HUES64 (cell line): Measurements from ENCODE around the gene SLC28A1.

Experiments
- H3K27ac ChIP-seq: 2 replicates; pipeline ENCODE4 v1.7.0; 2013; ENCODE audit warnings: low read depth, low read length, inconsistent platforms
- H3K27me3 ChIP-seq: 2 replicates; pipeline ENCODE4 v1.6.1; 2013; ENCODE audit warnings: mild to moderate bottlenecking, low read length; ENCODE audit not compliant: insufficient read depth
- H3K36me3 ChIP-seq: 2 replicates; pipeline ENCODE4 v1.6.1; 2013; ENCODE audit warnings: mild to moderate bottlenecking, low read length; ENCODE audit not compliant: insufficient read depth
- H3K4me1 ChIP-seq: 2 replicates; pipeline ENCODE4 v1.6.1; 2013; ENCODE audit warnings: mild to moderate bottlenecking, low read length, moderate library complexity; ENCODE audit not compliant: insufficient read depth
- H3K4me3 ChIP-seq: 2 replicates; pipeline ENCODE4 v1.5.1; 2013; ENCODE audit warnings: mild to moderate bottlenecking, low read length, moderate library complexity
- H3K9ac ChIP-seq: 2 replicates; pipeline ENCODE4 v1.6.1; 2013; ENCODE audit warnings: mild to moderate bottlenecking, low read depth, low read length
- H3K9me3 ChIP-seq: 2 replicates; pipeline ENCODE4 v1.6.1; 2013; ENCODE audit warnings: low read depth, low read length; ENCODE audit not compliant: insufficient read depth
- WGBS: fragments of 150-250, 120-280 bp; methylation state at CpG from one replicate; pipeline ENCODE4 v1.1.7; 2013; ENCODE audit warnings: missing lambda C conversion rate; 5-methylcytosine and 5-hydroxymethylcytosine counted together

SLC28A1 gene

DNA sequence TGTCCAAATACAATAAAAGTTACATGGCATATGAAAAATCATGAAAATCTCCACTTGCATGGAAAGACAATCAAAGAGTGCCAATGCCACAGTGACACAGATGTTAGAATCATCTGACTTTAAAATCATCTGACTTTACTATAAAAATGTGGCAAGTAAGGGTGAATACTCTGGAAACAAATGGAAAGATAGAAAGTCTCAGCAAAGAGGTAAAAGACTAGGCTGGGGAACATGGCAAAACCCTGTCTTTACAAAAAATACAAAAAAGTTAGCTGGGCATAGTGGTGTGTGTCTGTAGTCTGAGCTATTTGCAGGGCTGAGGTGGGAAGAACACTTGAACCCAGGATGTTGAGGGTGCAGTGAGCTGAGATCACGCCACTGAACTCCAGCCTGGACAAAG, 38.2 kb upstream of the SLC28A1 start:
- H3K4me3 ChIP-seq = no peak overlapping the region
- WGBS = 100% methylated on average over 1 of the region's 1 CpG
- no peak overlapping the region for H3K27ac ChIP-seq
- H3K9me3 ChIP-seq = peaks cover 8% of the 10 kb centered on the region; the same call in 1 of the 2 replicates
- no peaks in the 10 kb centered on the region for H3K4me1 ChIP-seq
- H3K36me3 ChIP-seq = peaks cover 5% of the 10 kb centered on the region
- H3K9ac ChIP-seq = no peak overlapping the region
- H3K27me3 ChIP-seq = no peaks in the 10 kb centered on the region

DNA sequence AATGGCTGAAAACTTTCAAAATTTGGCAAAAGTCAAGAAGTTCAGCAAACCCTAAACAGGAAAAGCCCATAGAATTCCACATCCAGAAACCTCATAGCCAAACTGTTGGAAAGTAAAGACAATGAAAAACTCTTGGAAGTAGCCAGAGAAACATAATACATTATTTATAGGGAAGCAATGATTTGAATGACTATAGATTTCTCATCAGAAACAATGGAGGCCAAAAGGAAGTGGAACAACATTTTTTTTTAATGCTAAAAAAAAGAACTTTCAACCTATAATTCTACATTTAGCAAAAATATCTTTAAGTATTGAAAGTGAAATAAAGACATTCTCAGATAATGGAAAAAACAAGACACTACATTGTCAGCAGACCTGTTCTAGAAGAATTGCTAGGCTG, 37.1 kb upstream of the SLC28A1 start:
- Histone ChIP-seq H3K9me3 (peaks cover 8% of the 10 kb centered on the region; the same call in 1 of the 2 replicates), H3K36me3 (peaks cover 7% of the 10 kb centered on the region), H3K4me1 (no peaks in the 10 kb centered on the region), H3K9ac (no peak overlapping the region), H3K4me3 (no peak overlapping the region), H3K27me3 (no peaks in the 10 kb centered on the region), H3K27ac (no peak overlapping the region)

DNA sequence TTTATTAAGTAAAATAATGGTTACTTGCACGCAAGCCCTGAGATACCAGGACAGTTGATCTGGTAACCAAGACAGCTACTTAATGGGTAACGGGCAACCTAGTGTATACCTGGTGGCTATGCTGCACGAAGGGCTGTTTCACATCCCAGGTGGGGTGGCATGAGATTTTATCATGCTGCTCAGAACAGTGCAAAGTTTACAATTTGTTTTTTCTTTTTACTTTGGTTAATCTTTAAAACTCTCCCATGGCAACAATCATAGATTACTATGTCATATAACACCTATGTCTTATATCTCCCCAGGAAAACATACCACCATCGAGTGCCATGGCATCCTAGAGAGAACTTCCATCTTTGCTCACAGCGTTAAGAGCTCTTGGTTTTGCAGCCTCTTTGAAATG, 32.2 kb upstream of the SLC28A1 start:
- Histone ChIP-seq H3K36me3 (peaks cover 14% of the 10 kb centered on the region), H3K4me1 (no peaks in the 10 kb centered on the region), H3K9ac (no peak overlapping the region), H3K9me3 (peaks cover 2% of the 10 kb centered on the region; the same call in 1 of the 2 replicates), H3K27ac (no peak overlapping the region), H3K4me3 (no peak overlapping the region), H3K27me3 (no peaks in the 10 kb centered on the region)
- 99% methylated on average over 5 of the region's 5 CpGs for WGBS

DNA sequence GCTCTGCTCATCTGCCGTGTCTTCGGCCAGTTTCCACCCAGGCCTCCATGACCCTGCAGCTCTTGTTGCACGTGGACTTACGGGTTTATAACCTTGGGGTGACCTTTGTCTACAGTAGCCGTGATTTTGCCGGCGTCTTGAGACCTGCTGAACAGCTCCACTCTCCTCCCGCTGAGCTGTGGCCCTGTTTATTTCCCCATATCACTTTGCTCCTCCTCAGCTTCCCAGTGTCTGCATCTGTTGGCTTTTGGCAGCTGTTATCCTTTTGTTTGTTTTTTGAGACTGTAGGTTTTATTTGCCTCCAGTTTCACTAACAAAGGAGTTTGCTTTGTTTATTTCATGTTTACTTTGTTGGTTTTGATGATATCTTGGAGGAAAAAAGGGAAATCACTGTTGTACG, 29.3 kb upstream of the SLC28A1 start:
- no peaks in the 10 kb centered on the region for H3K9me3 ChIP-seq
- H3K36me3 ChIP-seq = peaks cover 33% of the 10 kb centered on the region
- no peaks in the 10 kb centered on the region for H3K4me1 ChIP-seq
- no peaks in the 10 kb centered on the region for H3K27me3 ChIP-seq
- no peak overlapping the region for H3K9ac ChIP-seq
- H3K27ac ChIP-seq = no peak overlapping the region
- 93% methylated on average over 9 of the region's 9 CpGs for WGBS
- no peak overlapping the region for H3K4me3 ChIP-seq

DNA sequence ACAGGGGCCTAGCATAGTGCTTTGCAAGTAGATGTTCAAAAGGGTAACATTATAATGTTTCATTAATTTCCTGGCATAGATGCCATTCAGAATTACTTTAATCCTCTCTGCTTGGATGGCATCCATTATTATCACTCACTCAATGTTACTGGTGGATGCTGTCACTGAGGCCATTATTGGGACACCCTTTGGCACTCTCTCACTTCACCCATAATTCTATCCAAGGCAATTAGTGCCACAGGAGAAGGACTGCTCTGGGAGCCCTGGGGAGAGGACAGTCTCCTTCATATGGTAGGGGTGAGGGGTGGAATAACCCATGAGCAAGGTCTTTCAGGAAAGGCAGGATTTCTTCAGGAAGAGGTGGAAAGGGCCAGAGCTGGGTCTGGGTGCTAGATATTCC, 28.7 kb upstream of the SLC28A1 start:
- H3K27me3 ChIP-seq = no peaks in the 10 kb centered on the region
- peaks cover 33% of the 10 kb centered on the region for H3K36me3 ChIP-seq
- no peak overlapping the region for H3K9ac ChIP-seq
- no peaks in the 10 kb centered on the region for H3K9me3 ChIP-seq
- no peak overlapping the region for H3K27ac ChIP-seq
- H3K4me3 ChIP-seq = no peak overlapping the region
- no peaks in the 10 kb centered on the region for H3K4me1 ChIP-seq

DNA sequence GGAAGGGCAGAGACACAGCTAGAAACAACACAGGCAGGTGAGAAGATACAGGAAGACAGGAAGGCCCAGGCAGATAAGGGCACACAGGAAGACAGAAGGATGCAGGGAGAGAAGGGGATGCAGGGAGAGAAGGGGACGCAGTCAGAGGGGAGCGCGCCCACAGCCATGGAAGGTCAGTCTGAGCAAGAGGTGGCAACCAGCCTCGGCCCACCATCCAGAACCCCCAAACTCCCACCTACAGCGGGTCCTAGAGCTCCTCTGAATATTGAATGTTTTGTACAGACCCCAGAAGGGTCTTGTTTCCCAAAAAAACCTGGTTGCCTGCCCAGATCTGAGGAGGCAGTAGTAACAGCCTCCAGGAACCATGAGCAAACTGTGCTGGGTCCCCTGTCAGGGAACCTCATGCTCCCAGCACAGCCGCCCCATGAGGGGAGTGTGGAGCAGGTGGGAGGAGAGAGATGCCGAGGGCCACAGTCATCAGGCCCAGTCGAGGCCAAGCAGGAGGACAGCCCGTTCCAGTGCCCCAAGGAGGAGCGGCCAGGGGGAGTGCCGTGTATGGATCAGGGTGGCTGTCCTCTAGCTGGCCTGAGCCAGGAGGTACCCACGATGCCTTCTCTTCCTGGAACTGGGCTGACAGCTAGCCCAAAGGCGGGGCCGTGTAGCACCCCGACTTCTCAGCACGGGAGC, 27.6 kb upstream of the SLC28A1 start:
- WGBS = 93% methylated on average over 16 of the region's 16 CpGs
- Histone ChIP-seq H3K9me3 (no peaks in the 10 kb centered on the region), H3K27ac (no peak overlapping the region), H3K27me3 (no peaks in the 10 kb centered on the region), H3K36me3 (peaks cover 35% of the 10 kb centered on the region), H3K4me1 (no peaks in the 10 kb centered on the region), H3K9ac (no peak overlapping the region), H3K4me3 (no peak overlapping the region)

DNA sequence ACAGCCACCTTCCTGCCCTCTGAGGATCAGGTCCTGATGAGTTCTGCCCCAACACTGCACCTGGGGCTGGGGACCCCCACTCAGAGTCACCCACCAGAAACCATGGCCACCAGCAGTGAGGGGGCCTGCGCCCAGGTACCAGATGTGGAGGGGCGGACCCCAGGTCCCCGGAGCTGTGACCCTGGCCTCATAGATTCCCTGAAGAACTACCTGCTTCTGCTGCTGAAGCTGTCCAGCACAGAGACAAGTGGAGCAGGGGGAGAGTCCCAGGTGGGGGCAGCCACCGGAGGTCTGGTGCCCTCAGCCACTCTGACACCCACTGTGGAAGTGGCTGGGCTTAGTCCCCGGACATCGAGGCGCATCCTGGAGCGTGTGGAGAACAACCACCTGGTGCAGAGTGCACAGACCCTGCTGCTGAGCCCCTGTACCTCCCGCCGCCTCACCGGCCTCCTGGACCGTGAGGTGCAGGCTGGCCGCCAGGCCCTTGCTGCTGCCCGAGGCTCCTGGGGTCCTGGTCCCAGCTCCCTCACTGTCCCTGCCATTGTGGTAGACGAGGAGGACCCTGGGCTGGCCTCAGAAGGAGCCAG, 27.0 kb upstream of the SLC28A1 start:
- WGBS = 96% methylated on average over 15 of the region's 15 CpGs
- Histone ChIP-seq H3K27me3 (no peaks in the 10 kb centered on the region), H3K9ac (no peak overlapping the region), H3K27ac (no peak overlapping the region), H3K4me3 (no peak overlapping the region), H3K36me3 (peaks cover 33% of the 10 kb centered on the region), H3K4me1 (no peaks in the 10 kb centered on the region), H3K9me3 (no peaks in the 10 kb centered on the region)

DNA sequence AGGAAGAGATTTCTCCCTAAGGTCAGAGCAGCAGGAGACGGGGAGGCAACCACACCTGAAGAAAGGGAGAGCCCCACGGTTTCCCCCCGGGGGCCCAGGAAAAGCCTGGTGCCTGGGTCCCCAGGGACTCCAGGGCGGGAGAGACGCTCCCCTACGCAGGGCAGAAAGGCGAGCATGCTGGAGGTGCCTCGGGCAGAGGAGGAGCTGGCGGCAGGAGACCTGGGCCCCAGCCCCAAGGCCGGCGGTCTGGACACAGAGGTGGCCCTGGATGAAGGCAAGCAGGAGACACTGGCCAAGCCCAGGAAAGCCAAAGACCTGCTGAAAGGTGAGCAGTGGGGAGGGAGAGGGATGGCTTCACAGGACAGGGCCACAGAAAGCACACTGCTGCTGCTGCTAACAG, 26.2 kb upstream of the SLC28A1 start:
- 92% methylated on average over 11 of the region's 11 CpGs for WGBS
- no peak overlapping the region for H3K27ac ChIP-seq
- no peaks in the 10 kb centered on the region for H3K4me1 ChIP-seq
- H3K4me3 ChIP-seq = no peak overlapping the region
- no peaks in the 10 kb centered on the region for H3K9me3 ChIP-seq
- no peaks in the 10 kb centered on the region for H3K27me3 ChIP-seq
- no peak overlapping the region for H3K9ac ChIP-seq
- peaks cover 39% of the 10 kb centered on the region for H3K36me3 ChIP-seq

DNA sequence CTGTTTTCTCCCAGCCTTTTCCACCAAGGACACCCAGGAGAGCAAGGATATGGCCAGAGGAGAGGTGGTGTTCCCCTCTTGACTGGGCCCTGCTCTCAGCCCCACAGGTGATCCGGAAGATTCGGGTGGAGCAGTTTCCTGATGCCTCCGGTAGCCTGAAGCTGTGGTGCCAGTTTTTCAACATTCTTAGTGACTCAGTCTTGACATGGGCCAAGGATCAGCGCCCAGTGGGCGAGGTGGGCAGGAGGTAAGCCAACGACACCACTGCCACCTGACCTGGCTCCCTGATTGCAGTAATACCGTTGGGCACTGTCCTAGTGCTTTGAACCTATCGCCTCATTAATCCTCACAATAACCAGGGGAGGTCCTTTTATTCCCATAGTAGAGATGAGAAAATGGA, 25.3 kb upstream of the SLC28A1 start:
- WGBS = 94% methylated on average over 8 of the region's 8 CpGs
- Histone ChIP-seq H3K4me1 (no peaks in the 10 kb centered on the region), H3K27me3 (no peaks in the 10 kb centered on the region), H3K9me3 (no peaks in the 10 kb centered on the region), H3K27ac (no peak overlapping the region), H3K9ac (no peak overlapping the region), H3K36me3 (peaks cover 49% of the 10 kb centered on the region), H3K4me3 (no peak overlapping the region)

DNA sequence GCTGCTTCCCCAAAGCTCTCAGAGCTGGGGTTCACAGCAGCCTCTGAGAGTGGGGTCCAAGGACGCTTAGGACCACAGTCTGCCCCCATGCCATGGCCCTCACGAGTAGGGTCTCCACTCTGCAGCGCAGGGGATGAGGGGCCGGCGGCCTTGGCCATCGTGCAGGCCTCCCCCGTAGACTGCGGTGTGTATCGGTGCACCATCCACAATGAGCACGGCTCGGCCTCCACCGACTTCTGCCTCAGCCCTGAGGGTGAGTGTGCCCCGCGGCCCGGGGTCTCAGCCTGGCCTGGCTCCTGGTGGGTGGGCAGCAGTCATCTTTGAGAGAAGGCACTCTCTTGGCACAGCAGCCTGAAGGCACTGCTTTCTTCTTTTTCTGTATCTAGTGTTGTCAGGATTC, 24.8 kb upstream of the SLC28A1 start:
- Histone ChIP-seq H3K27me3 (no peaks in the 10 kb centered on the region), H3K36me3 (peaks cover 52% of the 10 kb centered on the region), H3K9ac (no peak overlapping the region), H3K4me1 (no peaks in the 10 kb centered on the region), H3K9me3 (no peaks in the 10 kb centered on the region), H3K4me3 (no peak overlapping the region), H3K27ac (no peak overlapping the region)
- 96% methylated on average over 15 of the region's 15 CpGs for WGBS

DNA sequence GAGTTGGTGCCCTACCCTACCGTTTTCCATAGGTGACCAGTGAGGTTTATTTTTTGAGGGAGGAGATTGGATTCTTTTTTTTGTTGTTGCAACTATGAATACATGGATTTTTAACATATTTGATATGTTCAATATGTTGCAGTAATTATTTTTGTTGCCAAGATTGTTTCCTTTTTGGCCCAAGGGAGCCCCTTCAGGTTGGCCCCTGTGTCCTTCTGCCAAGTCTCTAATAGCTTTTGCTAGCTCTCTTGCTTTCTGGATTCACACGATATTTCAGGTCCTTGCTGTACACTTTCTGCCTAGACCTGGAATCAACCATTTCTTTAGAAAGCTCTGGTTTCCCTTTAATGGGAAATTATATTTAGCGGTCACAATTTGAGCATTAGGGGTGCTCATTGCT, 22.7 kb upstream of the SLC28A1 start:
- no peak overlapping the region for H3K27ac ChIP-seq
- 88% methylated on average over 3 of the region's 3 CpGs for WGBS
- no peaks in the 10 kb centered on the region for H3K27me3 ChIP-seq
- H3K9ac ChIP-seq = no peak overlapping the region
- H3K4me3 ChIP-seq = no peak overlapping the region
- H3K36me3 ChIP-seq = peaks cover 55% of the 10 kb centered on the region
- no peaks in the 10 kb centered on the region for H3K9me3 ChIP-seq
- no peaks in the 10 kb centered on the region for H3K4me1 ChIP-seq
